Astrocyte (in vitro differentiated cells and primary cell): ENCODE measurements around the gene BPI. TPM values are rescaled to one million over a fixed set of nuclear protein-coding genes. Genes with fewer than 3 reads are reported as not detected.

Experiments used
- DNase-seq: peaks from one replicate; pipeline ENCODE4 v3.0.0-alpha.2; 2010; ENCODE audit warnings: low read depth
- FAIRE-seq: peaks from 2 replicates; lab custom pipeline; 2011; peaks lifted over from hg19 to GRCh38; lab: Jason Lieb, UNC
- H2AFZ ChIP-seq: 2 replicates; pipeline ENCODE4 v1.6.0; 2012; ENCODE audit warnings: low read depth, low read length, inconsistent platforms
- H3K27ac ChIP-seq: 2 replicates; pipeline ENCODE4 v1.5.1; 2011; ENCODE audit warnings: low read depth, low read length, inconsistent platforms
- H3K27me3 ChIP-seq: 2 replicates; pipeline ENCODE4 v1.6.0; 2011; ENCODE audit warnings: low read length, inconsistent platforms; ENCODE audit not compliant: insufficient read depth
- H3K36me3 ChIP-seq: 2 replicates; pipeline ENCODE4 v1.5.1; 2011; ENCODE audit warnings: low read length, inconsistent platforms; ENCODE audit not compliant: insufficient read depth
- H3K4me1 ChIP-seq: 2 replicates; pipeline ENCODE4 v1.5.1; 2011; ENCODE audit warnings: low read length, inconsistent platforms; ENCODE audit not compliant: insufficient read depth
- H3K4me2 ChIP-seq: 2 replicates; pipeline ENCODE4 v1.6.0; 2012; ENCODE audit warnings: low read length, inconsistent platforms
- H3K4me3 ChIP-seq: 2 replicates; pipeline ENCODE4 v1.5.1; 2011; ENCODE audit warnings: low read depth, mild to moderate bottlenecking, low read length, inconsistent platforms; ENCODE audit not compliant: insufficient read depth
- H3K79me2 ChIP-seq: 2 replicates; pipeline ENCODE4 v1.6.0; 2012; ENCODE audit warnings: mild to moderate bottlenecking, low read length, inconsistent platforms; ENCODE audit not compliant: insufficient read depth
- H3K9ac ChIP-seq: 2 replicates; pipeline ENCODE4 v1.6.0; 2012; ENCODE audit warnings: mild to moderate bottlenecking, low read length, inconsistent platforms
- H3K9me3 ChIP-seq: 2 replicates; pipeline ENCODE4 v1.5.1; 2012; ENCODE audit warnings: low read depth, mild to moderate bottlenecking, low read length, inconsistent platforms; ENCODE audit not compliant: insufficient read depth
- H4K20me1 ChIP-seq: 2 replicates; pipeline ENCODE4 v1.6.0; 2012; ENCODE audit warnings: low read length, inconsistent platforms; ENCODE audit not compliant: insufficient read depth
- H3K27ac Mint-ChIP-seq: one replicate; pipeline ENCODE4 v1.8.0; 2021; ENCODE audit warnings: mild to moderate bottlenecking, mixed read lengths; ENCODE audit not compliant: unreplicated experiment
- H3K27me3 Mint-ChIP-seq: one replicate; pipeline ENCODE4 v1.8.0; 2021; ENCODE audit warnings: low read depth, mixed read lengths; ENCODE audit not compliant: unreplicated experiment
- H3K36me3 Mint-ChIP-seq: one replicate; pipeline ENCODE4 v1.8.0; 2021; ENCODE audit warnings: low read depth, mixed read lengths; ENCODE audit not compliant: unreplicated experiment
- H3K4me1 Mint-ChIP-seq: one replicate; pipeline ENCODE4 v1.8.0; 2021; ENCODE audit warnings: low read depth, mixed read lengths; ENCODE audit not compliant: unreplicated experiment
- H3K4me3 Mint-ChIP-seq: one replicate; pipeline ENCODE4 v1.8.0; 2021; ENCODE audit warnings: mild to moderate bottlenecking, moderate library complexity, mixed read lengths; ENCODE audit not compliant: unreplicated experiment
- H3K9me3 Mint-ChIP-seq: one replicate; pipeline ENCODE4 v1.8.0; 2021; ENCODE audit warnings: mild to moderate bottlenecking, mixed read lengths; ENCODE audit not compliant: unreplicated experiment
- CTCF ChIP-seq: IDR thresholded peaks from 2 replicates; pipeline ENCODE4 v1.5.1; 2011; ENCODE audit warnings: low read depth, mild to moderate bottlenecking, inconsistent platforms, low read length, moderate library complexity; ENCODE audit not compliant: insufficient read depth
- EZH2 ChIP-seq: IDR thresholded peaks from 2 replicates; pipeline ENCODE4 v1.6.1; 2012; ENCODE audit warnings: mild to moderate bottlenecking, low read length, inconsistent platforms; ENCODE audit not compliant: insufficient read depth
- total RNA-seq: library from RNA; stranded (reverse); gene quantifications from 2 replicates; pipeline ENCODE4 v1.2.1, GENCODE V29; 2021

Gene BPI
- total RNA-seq, 1 donor from 2014 or later: not detected

GRCh38 chr20:38350879-38351775 is 47.2 kb downstream of the BPI start:
- no peak overlapping the region for H3K27ac ChIP-seq
- no peak overlapping the region for H3K9ac ChIP-seq
- H3K9me3 ChIP-seq: no peaks in the 10 kb centered on the region
- Mint-ChIP-seq H3K27me3 (peaks cover 32% of the 10 kb centered on the region), H3K27ac (no peak overlapping the region), H3K4me3 (peak overlapping the region; percentile 23), H3K9me3 (no peaks in the 10 kb centered on the region), H3K36me3 (no peaks in the 10 kb centered on the region), H3K4me1 (peaks cover 7% of the 10 kb centered on the region)
- no peaks in the 10 kb centered on the region for H3K79me2 ChIP-seq
- DNase-seq (no peak), FAIRE-seq (no peak)
- H3K4me3 ChIP-seq: no peak overlapping the region
- H3K4me1 ChIP-seq: peaks cover 6% of the 10 kb centered on the region
- no peak overlapping the region for H2AFZ ChIP-seq
- TF ChIP-seq CTCF: no peak
- no peak for TF ChIP-seq EZH2
- no peaks in the 10 kb centered on the region for H4K20me1 ChIP-seq
- no peaks in the 10 kb centered on the region for H3K36me3 ChIP-seq
- peaks cover 7% of the 10 kb centered on the region for H3K27me3 ChIP-seq
- no peak overlapping the region for H3K4me2 ChIP-seq

- Mint-ChIP-seq H3K27me3 (peaks cover 29% of the 10 kb centered on the region), H3K27ac (no peak overlapping the region), H3K9me3 (no peaks in the 10 kb centered on the region), H3K36me3 (no peaks in the 10 kb centered on the region), H3K4me3 (no peak overlapping the region), H3K4me1 (peaks cover 7% of the 10 kb centered on the region)
- Histone ChIP-seq H3K9me3 (no peaks in the 10 kb centered on the region), H3K27ac (no peak overlapping the region), H3K9ac (no peak overlapping the region), H3K79me2 (no peaks in the 10 kb centered on the region), H4K20me1 (no peaks in the 10 kb centered on the region), H3K4me3 (no peak overlapping the region), H2AFZ (no peak overlapping the region), H3K4me1 (peaks cover 6% of the 10 kb centered on the region), H3K36me3 (no peaks in the 10 kb centered on the region), H3K4me2 (no peak overlapping the region), H3K27me3 (no peaks in the 10 kb centered on the region)
- FAIRE-seq (no peak), DNase-seq (no peak)
- TF ChIP-seq EZH2: no peak
- TF ChIP-seq CTCF: no peak
These were observed 49.4 kb downstream of the BPI start for GRCh38 chr20:38353316-38353715.

GRCh38 chr20:38354227-38354626 is 50.3 kb downstream of the BPI start:
- no peaks in the 10 kb centered on the region for H3K36me3 ChIP-seq
- no peak overlapping the region for H3K4me3 ChIP-seq
- H3K36me3 Mint-ChIP-seq: no peaks in the 10 kb centered on the region
- no peak overlapping the region for H3K9ac ChIP-seq
- peaks cover 6% of the 10 kb centered on the region for H3K4me1 ChIP-seq
- peaks cover 7% of the 10 kb centered on the region for H3K4me1 Mint-ChIP-seq
- H3K4me2 ChIP-seq: no peak overlapping the region
- no peaks in the 10 kb centered on the region for H3K9me3 Mint-ChIP-seq
- no peak for DNase-seq
- no peak overlapping the region for H3K27ac ChIP-seq
- no peaks in the 10 kb centered on the region for H4K20me1 ChIP-seq
- H3K27me3 ChIP-seq: no peaks in the 10 kb centered on the region
- no peak overlapping the region for H2AFZ ChIP-seq
- no peak for TF ChIP-seq EZH2
- TF ChIP-seq CTCF: no peak
- no peak for FAIRE-seq
- no peaks in the 10 kb centered on the region for H3K79me2 ChIP-seq
- peaks cover 30% of the 10 kb centered on the region for H3K27me3 Mint-ChIP-seq
- H3K9me3 ChIP-seq: no peaks in the 10 kb centered on the region
- H3K4me3 Mint-ChIP-seq: no peak overlapping the region
- no peak overlapping the region for H3K27ac Mint-ChIP-seq
